Measurements from ENCODE around the gene STXBP2.

The STXBP2 gene

DNA sequence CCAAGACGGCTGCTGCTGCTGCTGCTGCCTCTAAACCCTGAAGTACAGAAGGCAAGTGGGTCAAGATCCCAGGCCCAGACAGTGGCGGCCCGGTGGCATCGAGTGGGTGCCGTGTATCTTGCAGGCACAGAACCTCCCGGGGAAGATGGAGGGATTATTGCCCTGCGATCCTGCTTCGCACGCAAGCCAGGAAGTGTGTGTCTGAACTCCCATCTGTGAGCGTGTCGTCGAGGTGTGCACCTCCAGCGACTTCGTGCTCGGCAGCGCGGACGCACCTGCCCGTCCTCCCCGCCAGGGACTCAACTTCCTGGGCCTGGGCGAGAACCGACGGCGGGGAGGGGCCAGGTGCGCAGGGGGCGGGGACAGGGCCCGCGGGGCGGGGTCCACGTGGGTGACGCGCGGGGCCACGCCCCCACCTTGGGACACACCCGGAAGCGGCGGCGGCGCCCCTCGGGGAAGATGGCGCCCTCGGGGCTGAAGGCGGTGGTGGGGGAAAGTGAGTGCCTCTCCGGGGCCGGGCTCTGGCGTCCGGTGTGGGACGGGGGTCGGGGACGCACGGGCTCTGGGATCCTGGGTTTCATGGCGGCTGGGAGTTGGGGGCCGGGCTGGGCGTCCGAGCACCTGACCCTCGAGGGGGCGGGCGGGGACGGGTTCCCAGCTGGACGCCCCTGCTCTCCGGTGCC is at the start of gene STXBP2:
TSS of gene STXBP2 (plus strand) at position 420 of the 683 bp plus-strand sequence. CDS start at position 460, 40 bp downstream.
- in situ Hi-C loops (cut with HindIII; ENCODE audit: low sequenced_read_pairs): no loop called here

DNA sequence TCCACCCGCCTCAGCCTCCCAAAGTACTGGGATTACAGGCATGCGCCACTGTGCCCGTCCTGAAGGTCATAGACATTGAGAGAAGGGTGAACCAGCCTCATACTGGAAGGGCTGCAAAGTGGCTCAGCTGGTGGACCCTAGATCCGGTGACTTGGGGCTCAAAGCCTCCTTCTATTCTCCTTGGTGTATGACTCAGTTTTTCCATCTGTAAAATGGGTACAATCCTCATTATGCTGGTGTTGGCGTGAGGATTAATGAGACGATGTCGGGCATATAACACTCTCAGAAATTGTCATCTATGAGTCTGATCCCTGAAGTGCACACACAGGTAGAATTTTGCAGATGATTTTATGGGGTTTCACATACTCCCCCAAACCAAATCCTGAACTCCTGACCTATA is 47.1 kb upstream of the STXBP2 start:
- in situ Hi-C loops (cut with HindIII; ENCODE audit: low sequenced_read_pairs): loop anchor here (10.0 kb wide), 1 partner anchor 225 kb away; no protein-coding TSS in a partner anchor

DNA sequence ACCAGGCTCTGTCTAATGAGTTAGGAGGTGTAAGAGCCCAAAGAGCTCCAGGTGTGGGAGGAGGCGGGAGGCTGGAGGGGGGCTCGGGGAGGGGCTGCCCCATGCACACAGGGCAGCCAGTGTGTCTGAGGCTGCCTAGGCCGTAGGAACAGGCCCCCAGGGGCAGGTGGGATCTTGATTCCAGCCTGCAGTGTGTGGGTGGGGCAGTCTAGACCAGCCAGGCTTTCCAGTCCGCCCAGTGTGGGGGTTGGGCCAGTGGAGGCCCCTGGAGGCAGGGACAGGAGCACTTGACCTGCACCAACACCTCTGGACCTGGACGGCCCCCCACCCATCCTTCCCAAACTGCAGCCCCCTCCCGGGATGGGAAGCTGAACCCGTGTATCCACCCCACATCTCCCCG is 46.7 kb upstream of the STXBP2 start:
- in situ Hi-C loops (cut with HindIII; ENCODE audit: low sequenced_read_pairs): no loop called here

DNA sequence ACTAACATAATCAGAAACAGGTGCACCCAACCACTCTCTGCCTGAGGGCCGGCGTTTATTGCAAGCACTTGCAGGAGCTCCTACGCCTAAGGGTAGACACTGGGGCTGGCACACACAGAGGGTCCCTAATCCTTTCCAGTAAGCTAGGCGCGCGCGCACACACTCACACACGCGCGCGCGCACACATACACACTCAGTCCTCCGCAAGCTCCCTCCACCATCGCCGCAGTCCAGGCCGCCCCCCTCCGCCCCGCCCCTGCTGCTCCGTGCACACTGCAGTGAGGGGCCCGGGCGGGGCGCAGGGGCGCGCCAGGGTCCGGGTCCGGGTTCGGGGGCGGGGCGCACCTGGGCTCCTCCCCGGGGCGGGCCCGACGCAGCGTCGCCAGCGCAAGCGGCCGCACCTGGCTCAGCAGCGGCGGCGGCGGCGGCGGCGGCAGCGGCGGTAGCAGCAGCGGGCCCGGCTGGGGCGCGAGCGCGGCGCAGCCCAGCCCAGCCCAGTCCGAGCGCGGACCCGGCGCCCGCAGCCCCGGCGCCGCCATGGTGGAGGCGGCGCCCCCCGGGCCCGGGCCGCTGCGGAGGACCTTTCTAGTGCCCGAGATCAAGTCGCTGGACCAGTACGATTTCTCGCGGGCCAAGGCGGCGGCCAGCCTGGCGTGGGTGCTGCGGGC is 41.3 kb upstream of the STXBP2 start, which contains the start of gene CAMSAP3:
TSS of gene CAMSAP3 (plus strand) at position 398 of the 668 bp plus-strand sequence. CDS start at position 538, 140 bp downstream.
- in situ Hi-C loops (cut with HindIII; ENCODE audit: low sequenced_read_pairs): no loop called here

DNA sequence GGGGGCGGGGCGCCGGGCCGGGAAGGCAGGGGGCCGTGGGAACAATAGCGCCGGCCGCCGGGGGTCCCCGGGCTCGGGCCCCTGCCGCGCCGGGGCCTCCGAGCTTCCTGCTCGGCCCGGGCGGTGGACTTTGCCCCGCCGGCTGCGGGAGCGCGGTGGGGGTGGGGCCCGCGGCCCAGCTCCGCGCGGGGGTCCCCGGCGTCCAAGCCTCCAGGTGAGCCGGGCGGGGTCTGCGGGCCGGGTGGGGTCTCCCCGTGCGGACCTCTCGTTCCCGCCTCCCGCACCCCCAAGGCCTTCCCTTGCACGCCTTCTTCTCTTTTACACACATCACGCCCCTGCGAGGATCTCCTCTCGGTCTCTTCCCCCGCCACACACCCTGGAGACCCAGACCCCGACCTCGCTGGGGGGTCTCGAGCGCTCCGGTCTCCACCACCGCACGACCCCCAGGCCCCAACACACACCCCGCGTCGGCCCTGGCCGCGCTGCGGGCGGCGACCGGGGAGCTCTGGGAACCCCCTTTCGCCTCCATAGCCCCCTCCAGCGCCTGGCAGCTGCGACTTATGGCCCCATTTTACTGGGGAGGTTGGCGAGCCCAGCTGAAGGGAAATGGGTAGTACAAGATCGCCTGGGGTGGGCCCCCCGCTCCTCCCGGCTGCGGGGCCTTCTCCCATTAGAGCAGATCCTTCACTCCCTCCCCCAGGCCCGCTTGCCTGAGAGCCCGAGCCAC is 40.5 kb upstream of the STXBP2 start:
- in situ Hi-C loops (cut with HindIII; ENCODE audit: low sequenced_read_pairs): no loop called here

GRCh38 chr19:7597689-7598088 is 39.2 kb upstream of the STXBP2 start:
- in situ Hi-C loops (cut with HindIII; ENCODE audit: low sequenced_read_pairs): no loop called here

DNA sequence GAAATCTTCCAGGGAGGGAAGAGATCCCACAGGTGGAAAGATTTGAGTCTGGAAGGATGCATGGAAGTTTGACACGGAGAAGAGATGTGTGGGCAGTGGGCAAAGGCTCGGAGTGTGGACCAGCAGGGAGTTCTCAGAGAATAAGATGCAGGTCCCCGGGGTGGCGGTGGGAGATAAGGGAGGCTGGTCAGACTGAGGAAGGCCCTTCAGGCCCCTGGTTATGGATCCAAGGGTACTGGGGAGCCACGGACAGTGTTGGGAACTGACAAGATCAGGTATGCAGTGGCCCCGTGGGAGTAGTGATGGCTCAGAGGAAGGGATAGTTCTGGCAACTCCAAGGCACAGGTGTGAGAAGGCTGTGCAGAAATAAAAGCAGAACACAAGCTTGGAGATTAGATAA is 38.7 kb upstream of the STXBP2 start:
- in situ Hi-C loops (cut with HindIII; ENCODE audit: low sequenced_read_pairs): no loop called here

- in situ Hi-C loops (cut with HindIII; ENCODE audit: low sequenced_read_pairs): no loop called here
Observed at GRCh38 chr19:7600721-7601120, 36.2 kb upstream of the STXBP2 start.

GRCh38 chr19:7602240-7602934 is 34.5 kb upstream of the STXBP2 start:
- in situ Hi-C loops (cut with HindIII; ENCODE audit: low sequenced_read_pairs): no loop called here

DNA sequence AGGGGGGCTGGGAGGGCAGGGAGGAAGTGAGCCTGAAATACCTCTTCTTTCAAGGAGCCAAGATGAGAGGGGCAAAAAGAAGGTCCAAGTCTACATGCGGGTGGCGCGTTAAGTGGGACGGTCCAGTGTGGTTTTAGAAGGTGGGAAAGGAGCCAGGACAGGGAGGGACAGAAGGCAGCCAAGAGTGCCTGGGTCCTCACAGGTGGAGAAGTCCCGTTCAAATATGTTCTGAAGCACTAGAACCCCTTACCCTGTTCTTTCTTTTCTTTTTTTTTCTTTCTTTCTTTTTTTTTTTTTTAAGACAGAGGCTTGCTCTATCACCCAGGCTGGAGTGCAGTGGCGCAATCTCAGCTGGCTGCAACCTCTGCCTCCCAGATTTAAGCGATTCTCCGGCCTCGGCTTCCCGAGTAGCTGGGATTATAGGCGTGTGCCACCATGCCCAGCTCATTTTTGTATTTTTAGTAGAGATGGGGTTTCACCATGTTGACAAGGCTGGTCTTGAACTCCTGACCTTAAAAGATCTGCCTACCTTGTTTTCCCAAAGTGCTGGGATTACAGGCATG is 33.9 kb upstream of the STXBP2 start:
- in situ Hi-C loops (cut with HindIII; ENCODE audit: low sequenced_read_pairs): no loop called here

- in situ Hi-C loops (cut with HindIII; ENCODE audit: low sequenced_read_pairs): no loop called here
Observed at GRCh38 chr19:7603919-7604318, 33.0 kb upstream of the STXBP2 start.

GRCh38 chr19:7605490-7606222 is 31.3 kb upstream of the STXBP2 start:
- in situ Hi-C loops (cut with HindIII; ENCODE audit: low sequenced_read_pairs): loop anchor here (5.0 kb wide), 2 partner anchors 48 to 92 kb away; no protein-coding TSS in a partner anchor

DNA sequence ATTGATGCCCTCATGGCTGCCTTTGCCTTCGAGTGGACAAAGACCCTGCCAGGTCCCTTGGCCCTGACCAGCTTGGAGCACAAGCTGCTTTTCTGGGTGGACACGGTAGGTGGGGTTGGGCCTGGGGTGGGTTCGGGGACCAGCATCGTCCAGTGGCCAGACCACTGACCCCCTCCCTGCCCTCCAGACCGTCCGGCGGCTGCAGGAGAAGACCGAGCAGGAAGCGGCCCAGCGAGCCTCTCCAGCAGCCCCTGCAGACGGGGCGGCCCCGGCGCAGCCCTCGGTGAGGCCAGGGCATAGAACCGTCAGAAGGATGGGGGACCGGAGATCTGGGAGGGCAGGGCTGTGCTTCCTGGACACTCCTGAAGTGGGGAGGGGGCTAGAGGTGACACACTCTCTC is 30.6 kb upstream of the STXBP2 start:
- in situ Hi-C loops (cut with HindIII; ENCODE audit: low sequenced_read_pairs): loop anchor here (5.0 kb wide), 2 partner anchors 49 to 91 kb away; no protein-coding TSS in a partner anchor

- in situ Hi-C loops (cut with HindIII; ENCODE audit: low sequenced_read_pairs): loop anchor here (5.0 kb wide), 2 partner anchors 50 to 90 kb away; no protein-coding TSS in a partner anchor
Observed at GRCh38 chr19:7607212-7607873, 29.6 kb upstream of the STXBP2 start.

- in situ Hi-C loops (cut with HindIII; ENCODE audit: low sequenced_read_pairs): loop anchor here (5.0 kb wide), 2 partner anchors 51 to 89 kb away; no protein-coding TSS in a partner anchor
Observed at GRCh38 chr19:7607874-7608560, 28.9 kb upstream of the STXBP2 start.

DNA sequence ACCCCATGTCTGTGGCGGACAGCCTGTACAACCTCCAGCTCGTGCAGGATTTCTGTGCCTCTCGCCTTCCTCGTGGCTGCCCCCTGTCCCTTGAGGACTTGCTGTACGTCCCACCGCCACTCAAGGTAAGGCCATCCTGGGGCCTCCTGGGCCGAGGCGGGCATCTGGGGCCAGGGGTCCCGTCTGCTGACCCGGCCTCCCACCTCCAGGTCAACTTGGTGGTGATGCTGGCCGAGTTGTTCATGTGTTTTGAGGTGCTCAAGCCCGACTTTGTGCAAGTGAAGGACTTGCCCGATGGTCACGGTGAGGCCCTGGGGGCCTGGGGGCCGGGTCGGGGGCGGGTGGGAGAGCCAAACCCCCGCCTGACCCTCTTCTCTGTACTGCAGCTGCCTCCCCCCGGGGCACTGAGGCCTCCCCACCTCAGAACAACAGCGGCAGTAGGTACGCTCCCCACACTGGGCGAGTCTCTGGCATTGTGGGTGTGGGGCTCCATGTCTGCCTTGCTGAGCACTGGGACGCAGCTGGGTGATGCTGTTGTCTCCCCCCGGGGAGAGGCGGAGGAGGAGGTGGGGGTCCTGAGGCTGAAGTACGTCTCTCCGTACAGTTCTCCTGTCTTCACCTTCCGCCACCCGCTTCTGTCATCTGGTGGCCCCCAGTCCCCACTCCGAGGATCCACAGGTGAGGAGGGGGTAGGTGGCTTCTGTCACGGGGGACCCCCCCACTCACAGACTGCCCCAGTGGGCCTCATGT is 26.2 kb upstream of the STXBP2 start:
- in situ Hi-C loops (cut with HindIII; ENCODE audit: low sequenced_read_pairs): no loop called here

- in situ Hi-C loops (cut with HindIII; ENCODE audit: low sequenced_read_pairs): no loop called here
Observed at GRCh38 chr19:7611541-7612279, 25.2 kb upstream of the STXBP2 start.

Data from endothelial cell of hepatic sinusoid (primary cell).